GM12801 (cell line): ENCODE measurements around the gene CCM2.

ENCODE experiments used
- TF ChIP-seq, protein P1 (sequence below): IDR thresholded peaks from one replicate; pipeline ENCODE4 v1.5.1; 2011; ENCODE audit warnings: control low read depth; ENCODE audit not compliant: insufficient read length; ENCODE audit errors: extremely low read depth

Gene CCM2

DNA sequence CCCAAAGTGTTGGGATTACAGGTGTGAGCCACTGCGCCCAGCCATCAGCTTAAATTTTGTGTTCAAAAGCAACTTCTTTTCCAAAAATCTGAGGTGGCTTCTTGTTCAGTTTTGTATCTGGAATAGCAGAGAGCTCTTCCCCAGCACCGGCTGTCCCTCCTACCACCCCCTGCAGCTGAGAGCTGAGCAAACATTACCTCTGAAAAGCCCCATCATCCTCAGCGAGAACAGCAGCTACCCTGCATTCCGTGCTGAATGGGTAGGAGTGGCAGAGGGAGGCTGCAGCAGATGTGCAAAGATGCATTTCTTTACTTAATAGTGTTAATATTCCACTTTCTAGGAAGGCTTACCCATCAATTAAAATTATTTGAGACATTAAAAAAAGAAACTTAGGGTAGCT is 31.8 kb downstream of the CCM2 start:
- TF ChIP-seq, protein P1, sequence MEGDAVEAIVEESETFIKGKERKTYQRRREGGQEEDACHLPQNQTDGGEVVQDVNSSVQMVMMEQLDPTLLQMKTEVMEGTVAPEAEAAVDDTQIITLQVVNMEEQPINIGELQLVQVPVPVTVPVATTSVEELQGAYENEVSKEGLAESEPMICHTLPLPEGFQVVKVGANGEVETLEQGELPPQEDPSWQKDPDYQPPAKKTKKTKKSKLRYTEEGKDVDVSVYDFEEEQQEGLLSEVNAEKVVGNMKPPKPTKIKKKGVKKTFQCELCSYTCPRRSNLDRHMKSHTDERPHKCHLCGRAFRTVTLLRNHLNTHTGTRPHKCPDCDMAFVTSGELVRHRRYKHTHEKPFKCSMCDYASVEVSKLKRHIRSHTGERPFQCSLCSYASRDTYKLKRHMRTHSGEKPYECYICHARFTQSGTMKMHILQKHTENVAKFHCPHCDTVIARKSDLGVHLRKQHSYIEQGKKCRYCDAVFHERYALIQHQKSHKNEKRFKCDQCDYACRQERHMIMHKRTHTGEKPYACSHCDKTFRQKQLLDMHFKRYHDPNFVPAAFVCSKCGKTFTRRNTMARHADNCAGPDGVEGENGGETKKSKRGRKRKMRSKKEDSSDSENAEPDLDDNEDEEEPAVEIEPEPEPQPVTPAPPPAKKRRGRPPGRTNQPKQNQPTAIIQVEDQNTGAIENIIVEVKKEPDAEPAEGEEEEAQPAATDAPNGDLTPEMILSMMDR: no peak

DNA sequence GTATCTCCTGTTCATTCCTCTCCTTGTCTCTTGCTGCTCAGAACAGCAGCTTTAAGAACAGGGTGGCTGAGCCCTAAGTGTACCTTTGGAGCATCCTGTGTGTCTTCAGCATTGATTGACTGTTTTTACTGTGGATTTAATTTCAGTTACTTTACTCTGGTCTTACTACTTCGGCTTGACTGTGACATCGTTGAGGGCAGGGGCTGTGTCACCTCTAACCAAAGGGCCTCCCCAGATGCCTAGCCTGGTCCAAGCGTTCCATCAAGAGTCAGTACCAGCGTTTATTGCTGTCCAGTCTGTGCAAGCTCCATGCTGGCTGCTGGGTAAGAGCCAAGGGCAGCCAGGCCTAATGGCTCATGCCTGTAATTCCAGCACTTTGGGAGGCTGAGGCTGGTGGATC is 32.4 kb downstream of the CCM2 start:
- TF ChIP-seq, protein P1: no peak

DNA sequence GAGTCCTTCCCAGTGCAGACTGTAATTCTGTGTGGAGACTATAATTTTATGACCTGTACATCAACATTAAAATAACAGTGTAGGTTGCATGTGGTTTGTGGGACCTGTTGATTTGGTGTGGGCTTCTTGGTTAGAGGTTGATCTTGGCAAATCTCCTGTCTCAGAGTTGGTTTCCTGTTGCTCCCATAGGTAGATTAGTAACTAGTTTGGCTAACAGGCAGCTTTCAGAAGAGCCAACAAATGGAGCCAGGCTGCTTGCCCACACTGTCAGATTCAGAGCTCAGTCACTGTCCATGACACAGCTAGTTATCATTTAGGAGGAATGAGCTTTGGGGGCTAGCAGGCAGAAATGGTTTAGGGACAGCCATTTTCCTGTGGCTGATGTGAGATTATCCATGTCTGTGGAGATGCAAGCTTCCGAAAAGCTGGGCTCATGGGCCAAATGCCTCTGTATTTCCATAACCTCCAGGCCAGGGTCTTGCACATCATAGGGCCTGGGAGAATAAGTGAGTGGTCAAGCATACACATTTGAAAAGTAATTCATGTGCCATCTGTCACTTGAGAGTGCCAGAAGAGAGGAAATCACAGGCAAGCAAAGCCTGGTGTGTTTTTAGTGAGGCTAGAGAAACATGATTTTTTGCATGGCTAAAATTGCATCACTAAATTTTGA is 33.4 kb downstream of the CCM2 start:
- TF ChIP-seq, protein P1: no peak

DNA sequence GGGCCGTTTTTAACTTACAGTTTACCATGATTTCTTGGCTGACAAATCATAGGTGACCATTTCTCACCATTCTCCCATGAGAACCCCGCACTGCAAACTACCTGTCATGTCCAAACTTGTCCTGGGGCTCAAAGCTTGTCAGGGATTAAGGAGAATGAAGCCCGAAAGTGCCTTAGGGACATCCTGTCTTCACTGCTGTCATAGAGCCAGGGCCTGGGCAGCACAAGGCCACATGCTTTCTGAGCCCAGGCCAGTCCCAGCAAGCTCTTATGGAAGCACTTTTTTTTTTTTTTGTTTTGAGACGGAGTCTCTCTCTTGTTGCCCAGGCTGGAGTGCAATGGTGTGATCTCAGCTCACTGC is 33.9 kb downstream of the CCM2 start:
- TF ChIP-seq, protein P1: no peak

DNA sequence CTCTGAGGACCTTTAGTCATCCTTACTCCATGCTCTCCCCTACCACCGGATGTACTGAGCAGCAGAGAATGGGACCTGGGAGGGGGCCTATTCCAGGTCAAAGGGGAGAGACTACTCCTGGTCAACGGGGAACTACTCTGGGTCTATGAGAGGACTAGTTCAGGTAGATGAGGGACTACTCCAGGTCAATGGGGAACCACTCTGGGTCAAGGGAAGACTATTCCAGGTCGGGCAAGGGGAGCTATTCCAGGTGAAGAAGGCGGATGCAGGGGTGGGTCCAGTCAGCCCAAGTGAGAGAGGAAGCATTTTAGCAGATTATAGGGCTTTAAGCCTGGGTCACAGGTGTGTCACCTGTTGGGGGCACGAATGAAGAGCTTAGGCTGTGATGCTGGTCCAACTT is 35.4 kb downstream of the CCM2 start:
- TF ChIP-seq, protein P1: no peak

DNA sequence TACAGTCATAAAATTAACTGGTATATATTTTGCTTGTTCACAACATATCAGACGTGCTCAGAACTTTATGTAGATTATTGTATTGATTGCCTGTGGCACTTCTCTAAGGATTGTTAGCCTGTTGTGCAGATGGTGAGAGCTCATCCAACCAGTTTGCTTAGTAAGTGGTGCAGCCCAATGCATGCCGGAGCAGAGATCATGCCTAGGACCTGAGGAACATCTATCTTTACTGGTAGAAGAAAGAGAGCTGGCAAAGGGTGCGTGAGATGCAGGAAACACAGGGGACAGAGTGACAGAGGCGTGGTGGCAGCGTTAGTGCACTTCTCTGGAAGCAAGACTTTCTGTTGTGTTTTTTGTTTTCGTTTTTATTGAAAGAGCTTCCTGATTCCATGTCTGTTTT is 35.9 kb downstream of the CCM2 start:
- TF ChIP-seq, protein P1: no peak

DNA sequence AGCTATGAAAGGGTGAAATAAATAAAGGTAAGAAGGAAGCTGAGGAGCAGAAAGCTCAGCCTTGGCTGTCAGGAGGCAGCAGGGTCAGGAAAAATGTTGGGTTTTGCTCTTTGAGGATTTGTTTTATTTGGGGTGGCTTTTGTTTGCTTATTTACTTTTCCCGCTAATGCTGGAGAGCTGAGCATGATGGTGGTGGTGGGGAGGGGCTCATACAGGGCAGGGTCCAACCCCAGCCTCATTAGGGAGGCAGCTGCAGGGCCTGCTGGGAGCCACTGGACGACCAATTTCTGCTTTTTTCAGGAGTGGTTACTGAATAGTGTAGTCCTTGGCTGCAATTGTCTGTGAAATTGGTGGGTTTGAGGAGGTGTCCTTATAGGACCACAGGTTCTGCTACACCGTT is 36.3 kb downstream of the CCM2 start:
- TF ChIP-seq, protein P1: no peak

DNA sequence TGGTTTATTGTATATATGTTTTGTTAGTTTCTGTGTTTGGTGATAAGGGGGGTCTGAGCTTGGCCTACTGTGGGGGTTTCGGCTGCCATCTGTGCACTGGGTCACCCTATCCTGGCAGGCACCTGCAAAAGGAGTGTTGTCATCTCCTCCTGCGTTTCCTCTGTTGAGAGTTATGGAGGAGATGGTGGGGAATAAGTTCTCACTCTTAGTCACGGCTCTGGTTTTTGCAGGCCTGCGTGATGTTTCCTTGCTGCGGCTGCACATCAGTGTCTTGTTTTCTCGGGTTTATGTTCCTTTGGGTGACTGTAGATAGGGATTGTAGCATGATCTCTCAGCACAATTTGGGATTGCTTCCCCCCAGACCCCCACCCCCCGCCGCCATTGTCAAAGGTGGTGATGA is 36.8 kb downstream of the CCM2 start:
- TF ChIP-seq, protein P1: no peak
